ENCODE results near the gene CD2AP. TPM values are rescaled to one million over a fixed set of nuclear protein-coding genes. Genes with fewer than 3 reads are reported as not detected.

Gene CD2AP
- total RNA-seq, 4 donors from 2014 or later = 49.8 to 140 (median 93.3) TPM

DNA sequence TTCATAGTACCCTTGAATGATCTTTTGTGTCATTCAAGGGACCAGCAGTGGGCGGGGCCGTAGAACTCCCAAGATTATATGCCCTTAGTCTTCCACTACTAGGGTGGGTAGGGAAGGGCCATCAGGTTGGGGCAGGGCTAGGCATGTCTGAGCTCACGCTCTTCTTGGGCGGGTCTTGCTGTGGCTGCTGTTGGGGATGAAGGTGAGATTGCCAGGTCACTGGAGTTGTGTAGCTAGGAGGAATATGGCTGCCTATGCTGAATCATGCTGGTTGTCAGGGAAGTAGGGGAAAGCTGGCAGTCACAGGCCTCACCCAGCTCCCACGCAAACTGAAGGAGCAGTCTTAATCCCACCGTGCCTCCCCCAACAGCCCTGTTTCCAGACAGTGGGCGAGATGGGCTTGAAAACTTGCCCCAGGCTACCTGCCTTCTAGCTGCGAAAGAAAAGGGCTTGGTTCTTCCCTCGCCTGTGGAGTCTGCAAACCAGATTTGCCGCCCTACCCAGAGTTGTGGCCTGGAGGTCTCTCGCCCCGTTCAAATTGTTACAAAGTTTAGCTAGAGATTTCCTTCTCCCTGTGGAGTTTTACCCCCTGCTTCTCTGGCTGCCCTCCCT is 144.4 kb downstream of the CD2AP start:
- no peaks in the 10 kb centered on the region for H3K4me1 ChIP-seq
- TF ChIP-seq POLR2A (IDR thresholded peaks at IDR 0.05) (no peak), POLR2AphosphoS5 (IDR thresholded peaks at IDR 0.05) (no peak), EP300 (IDR thresholded peaks at IDR 0.05; ENCODE audit: low read depth) (no peak), CTCF (IDR thresholded peaks at IDR 0.05) (no peak)
- intact Hi-C loops (cut with DNase I; ENCODE audit: low total_unique reads) (no loop called here), in situ Hi-C loops (cut with MboI; ENCODE audit: low pct_ligation_motif_present in 1 of 4, low pct_unique_long_range_greater_than_20kb in 1 of 4, low sequenced_read_pairs in 3 of 4) (loop anchor here in 1 of 4 donors (25.0 kb wide), 1 partner anchor 210 kb away; no protein-coding TSS in a partner anchor)
- no peak overlapping the region for H3K27ac ChIP-seq
- no peaks in the 10 kb centered on the region for H3K9me3 ChIP-seq
- H3K36me3 ChIP-seq = peaks cover 0 to 36% (median 5%) of the 10 kb centered on the region in 4 donors
- WGBS, 2 donors (ENCODE audit: low coverage in 1 of 2) = 92 to 100% methylated on average over 2 to 12 of the region's 12 CpGs
- H3K4me3 ChIP-seq = no peak overlapping the region
- no peaks in the 10 kb centered on the region for H3K27me3 ChIP-seq
- DNase-seq = peak; percentile 31

DNA sequence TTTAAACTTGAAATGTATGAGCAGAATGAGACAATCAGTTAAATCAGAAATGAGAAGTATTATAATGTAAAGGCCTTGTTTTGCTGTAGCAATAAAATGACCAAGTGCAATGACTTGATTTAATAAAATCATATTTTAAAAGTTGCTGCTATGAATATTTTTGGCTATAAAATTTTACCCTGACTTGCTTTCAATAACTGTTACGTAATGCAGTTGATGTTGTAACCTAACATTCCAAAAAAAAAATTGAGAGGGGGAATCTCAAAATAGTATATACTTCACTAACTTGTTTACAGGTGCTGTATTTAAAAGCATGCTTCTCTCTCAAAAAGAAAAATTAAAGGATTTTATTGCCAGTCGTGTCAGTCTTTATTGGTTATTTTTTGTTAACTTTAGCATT is 149.2 kb downstream of the CD2AP start:
- Histone ChIP-seq H3K4me3 (no peak overlapping the region), H3K27me3 (no peaks in the 10 kb centered on the region), H3K36me3 (peaks cover 0 to 6% (median 3%) of the 10 kb centered on the region in 4 donors), H3K9me3 (no peaks in the 10 kb centered on the region), H3K4me1 (peaks cover 3 to 13% (median 5%) of the 10 kb centered on the region in 4 donors), H3K27ac (no peak overlapping the region)
- in situ Hi-C loops (cut with MboI; ENCODE audit: low pct_ligation_motif_present in 1 of 4, low pct_unique_long_range_greater_than_20kb in 1 of 4, low sequenced_read_pairs in 3 of 4) (no loop called here), intact Hi-C loops (cut with DNase I; ENCODE audit: low total_unique reads) (no loop called here)
- 69 to 79% methylated on average over 2 of the region's 2 CpGs for WGBS, 2 donors (ENCODE audit: low coverage in 1 of 2)
- TF ChIP-seq POLR2A (IDR thresholded peaks at IDR 0.05) = no peak
- TF ChIP-seq EP300 (IDR thresholded peaks at IDR 0.05; ENCODE audit: low read depth) = no peak
- TF ChIP-seq POLR2AphosphoS5 (IDR thresholded peaks at IDR 0.05) = no peak
- no peak for TF ChIP-seq CTCF (IDR thresholded peaks at IDR 0.05)
- no peak for DNase-seq

DNA sequence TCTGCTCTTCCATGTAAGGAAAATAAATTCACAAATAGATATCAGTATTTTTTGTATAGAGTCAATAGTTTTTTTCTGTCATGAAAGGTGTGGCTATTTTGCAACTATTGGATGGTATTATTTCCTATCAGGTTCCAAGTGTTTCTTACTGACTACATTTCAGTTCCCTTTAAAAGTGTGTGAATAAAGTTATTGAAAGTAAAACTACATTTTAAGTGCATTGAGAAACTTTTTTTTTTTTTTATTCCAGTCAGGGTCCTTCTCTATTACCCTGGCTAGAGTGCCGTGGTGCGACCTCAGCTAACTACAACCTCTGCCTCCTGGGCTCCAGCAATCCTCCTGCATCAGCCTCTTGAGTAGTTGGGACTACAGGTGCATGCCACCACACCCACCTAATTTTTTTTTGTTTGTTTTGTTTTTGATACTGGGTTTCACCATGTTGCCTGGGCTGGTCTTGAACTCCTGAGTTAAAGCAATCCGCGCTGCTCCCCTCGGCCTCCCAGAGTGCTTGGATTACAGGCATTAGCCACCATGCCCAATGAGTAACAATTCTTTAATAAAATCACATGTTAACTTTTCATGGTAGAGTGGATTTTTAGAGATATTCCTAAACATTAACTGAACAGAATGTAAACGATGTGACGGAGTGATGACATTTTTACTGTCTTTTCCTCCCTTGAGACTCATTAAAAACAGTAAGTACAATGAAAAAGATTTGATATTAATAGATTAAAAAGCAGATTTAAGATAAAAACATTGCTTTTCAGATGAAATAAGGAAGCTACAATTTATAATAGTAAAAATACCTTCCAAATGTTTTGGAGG is 151.1 kb downstream of the CD2AP start:
- Histone ChIP-seq H3K9me3 (no peaks in the 10 kb centered on the region), H3K4me3 (no peak overlapping the region), H3K27me3 (no peaks in the 10 kb centered on the region), H3K36me3 (peaks cover 0 to 6% (median 0%) of the 10 kb centered on the region in 4 donors), H3K27ac (no peak overlapping the region), H3K4me1 (peaks cover 3 to 22% (median 9%) of the 10 kb centered on the region in 4 donors)
- WGBS, 2 donors (ENCODE audit: low coverage in 1 of 2) = 77 to 79% methylated on average over 7 of the region's 7 CpGs
- TF ChIP-seq CTCF (IDR thresholded peaks at IDR 0.05) (no peak), POLR2A (IDR thresholded peaks at IDR 0.05) (no peak), POLR2AphosphoS5 (IDR thresholded peaks at IDR 0.05) (no peak), EP300 (IDR thresholded peaks at IDR 0.05; ENCODE audit: low read depth) (no peak)
- in situ Hi-C loops (cut with MboI; ENCODE audit: low pct_ligation_motif_present in 1 of 4, low pct_unique_long_range_greater_than_20kb in 1 of 4, low sequenced_read_pairs in 3 of 4) = no loop called here
- intact Hi-C loops (cut with DNase I; ENCODE audit: low total_unique reads) = no loop called here
- no peak for DNase-seq

GRCh38 chr6:47629954-47630353 is 152.4 kb downstream of the CD2AP start:
- Histone ChIP-seq H3K4me1 (peaks cover 3 to 35% (median 16%) of the 10 kb centered on the region in 4 donors), H3K4me3 (no peak overlapping the region), H3K27ac (no peak overlapping the region), H3K36me3 (no peaks in the 10 kb centered on the region), H3K9me3 (no peaks in the 10 kb centered on the region), H3K27me3 (no peaks in the 10 kb centered on the region)
- intact Hi-C loops (cut with DNase I; ENCODE audit: low total_unique reads) = no loop called here
- no peak for DNase-seq
- no peak for TF ChIP-seq EP300 (IDR thresholded peaks at IDR 0.05; ENCODE audit: low read depth)
- TF ChIP-seq POLR2AphosphoS5 (IDR thresholded peaks at IDR 0.05) = peak in 2 of 3 donors; percentile 11 to 20
- WGBS, 2 donors (ENCODE audit: low coverage in 1 of 2) = 91 to 94% methylated on average over 4 of the region's 4 CpGs
- in situ Hi-C loops (cut with MboI; ENCODE audit: low pct_ligation_motif_present in 1 of 4, low pct_unique_long_range_greater_than_20kb in 1 of 4, low sequenced_read_pairs in 3 of 4) = loop anchor here in 2 of 4 donors (5.0 kb wide), 2 partner anchors 147 to 152 kb away; partner anchors contain the start of gene OPN5 (in 1 of the 2)

Data from transverse colon (tissue), 4 donors.